Keratinocyte (primary cell): ENCODE data around the gene TCEANC2. TPM values are rescaled to one million over a fixed set of nuclear protein-coding genes. Genes with fewer than 3 reads are reported as not detected.
A peak's percentile ranks its signal among the peaks of the same experiment; 100 is the strongest.

Experiments used
- DNase-seq: peaks from one replicate; pipeline ENCODE4 v3.0.0-alpha.2; 2011; ENCODE audit warnings: low read depth, missing footprints, low spot score
- FAIRE-seq: peaks from 2 replicates; lab custom pipeline; 2011; peaks lifted over from hg19 to GRCh38; lab: Jason Lieb, UNC
- H2AFZ ChIP-seq: 2 replicates; pipeline ENCODE4 v1.6.0; 2012; ENCODE audit warnings: low read length, control low read depth, inconsistent platforms; ENCODE audit not compliant: control insufficient read depth
- H3K27ac ChIP-seq: 2 replicates; pipeline ENCODE4 v1.5.1; 2011; ENCODE audit warnings: low read length; ENCODE audit not compliant: control insufficient read depth, insufficient read depth
- H3K27me3 ChIP-seq: 3 replicates; pipeline ENCODE4 v1.6.0; 2011; ENCODE audit warnings: low read length; ENCODE audit not compliant: control insufficient read depth, insufficient read depth; ENCODE audit errors: extremely low read depth
- H3K36me3 ChIP-seq, 2 experiments: 2 replicates in 1 of 2; 3 replicates in 1 of 2; pipeline ENCODE4 v1.5.1; 2011; ENCODE audit warnings: low read length in 2 of 2, mild to moderate bottlenecking in 1 of 2; ENCODE audit not compliant: control insufficient read depth in 2 of 2, insufficient read depth in 2 of 2; ENCODE audit errors: extremely low read depth in 1 of 2
- H3K4me1 ChIP-seq: 3 replicates; pipeline ENCODE4 v1.5.1; 2011; ENCODE audit warnings: low read length; ENCODE audit not compliant: control insufficient read depth, insufficient read depth; ENCODE audit errors: extremely low read depth
- H3K4me2 ChIP-seq: 3 replicates; pipeline ENCODE4 v1.6.0; 2011; ENCODE audit warnings: low read depth, low read length; ENCODE audit not compliant: control insufficient read depth, insufficient read depth; ENCODE audit errors: extremely low read depth
- H3K4me3 ChIP-seq, 3 experiments: fragments of 200-600 bp in 1 of 3; sonication (generic) in 1 of 3; 2 replicates in 2 of 3; 3 replicates in 1 of 3; pipeline ENCODE4 v1.5.1; 2011 to 2016; ENCODE audit warnings: low read length in 3 of 3, mild to moderate bottlenecking in 3 of 3, control low read depth in 2 of 3, inconsistent platforms in 1 of 3, low read depth in 1 of 3, mixed read lengths in 1 of 3, mixed run types in 1 of 3, moderate library complexity in 1 of 3; ENCODE audit not compliant: control insufficient read depth in 2 of 3, insufficient read depth in 2 of 3; ENCODE audit errors: extremely low read depth in 1 of 3
- H3K79me2 ChIP-seq: 2 replicates; pipeline ENCODE4 v1.6.0; 2012; ENCODE audit warnings: low read length; ENCODE audit not compliant: control insufficient read depth, insufficient read depth
- H3K9ac ChIP-seq: 3 replicates; pipeline ENCODE4 v1.6.0; 2011; ENCODE audit warnings: low read length; ENCODE audit not compliant: control insufficient read depth, insufficient read depth; ENCODE audit errors: extremely low read depth
- H3K9me1 ChIP-seq: 3 replicates; pipeline ENCODE4 v1.6.0; 2011; ENCODE audit warnings: low read length; ENCODE audit not compliant: control insufficient read depth, insufficient read depth; ENCODE audit errors: extremely low read depth
- H3K9me3 ChIP-seq: 2 replicates; pipeline ENCODE4 v1.5.1; 2012; ENCODE audit warnings: low read depth, low read length; ENCODE audit not compliant: control insufficient read depth
- H4K20me1 ChIP-seq: 3 replicates; pipeline ENCODE4 v1.6.0; 2011; ENCODE audit warnings: low read length; ENCODE audit not compliant: control insufficient read depth, insufficient read depth; ENCODE audit errors: extremely low read depth
- EZH2 ChIP-seq: IDR thresholded peaks from one replicate; pipeline ENCODE4 v1.6.1; 2012; ENCODE audit warnings: inconsistent platforms, mild to moderate bottlenecking, low read length, moderate library complexity
- dilution Hi-C: fragments of 300-500 bp; cut with MboI; formaldehyde crosslinking; loops from one replicate; pipeline ENCODE4 v1.7.0; 2020; ENCODE audit warnings: low sequenced_read_pairs; ENCODE audit not compliant: extremely low pct_ligation_motif_present
- polyA plus RNA-seq, 5 experiments: library from polyadenylated mRNA; depleted of rRNA in 3 of 5; stranded (reverse) in 3 of 5; stranded (forward) in 1 of 5; unstranded in 1 of 5; fragments of >200 nt; gene quantifications; 1 replicate in 1 of 5; 2 replicates in 3 of 5; 3 replicates in 1 of 5; pipeline versions ENCODE4 v1.2.1 to v1.2.3, GENCODE V29; 2011 to 2012; ENCODE audit warnings: missing spikeins in 2 of 5, low read depth in 1 of 5, low replicate concordance in 1 of 5
- TF ChIP-seq, protein P1 (sequence below), 3 experiments: IDR thresholded peaks in 1 of 3; conservative IDR thresholded peaks in 1 of 3; optimal IDR thresholded peaks in 1 of 3; 2 replicates in 2 of 3; 3 replicates in 1 of 3; pipeline versions ENCODE3 to v1.5.1; 2011; ENCODE audit warnings: low read length in 3 of 3, mild to moderate bottlenecking in 3 of 3, moderate library complexity in 2 of 3, control low read depth in 1 of 3, inconsistent platforms in 1 of 3; ENCODE audit not compliant: insufficient read depth in 2 of 3; ENCODE audit errors: extremely low read depth in 1 of 3

Gene TCEANC2
- polyA plus RNA-seq, 1 donor (not counting 4 experiments of a cell fraction or from before 2014, with no cell fraction given), result 4.3 TPM

- H3K36me3 ChIP-seq, result no peaks in the 10 kb centered on the region
- no peak for FAIRE-seq
- H3K4me2 ChIP-seq, result no peak overlapping the region
- H3K4me1 ChIP-seq, result peaks cover 12% of the 10 kb centered on the region
- H4K20me1 ChIP-seq, result no peaks in the 10 kb centered on the region
- DNase-seq, result no peak
- no peaks in the 10 kb centered on the region for H3K9me1 ChIP-seq
- H3K4me3 ChIP-seq, result no peak overlapping the region
- H3K9me3 ChIP-seq, result no peaks in the 10 kb centered on the region
- dilution Hi-C loops, result no loop called here
- H2AFZ ChIP-seq, result no peak overlapping the region
- no peak for TF ChIP-seq EZH2
- TF ChIP-seq, protein P1, sequence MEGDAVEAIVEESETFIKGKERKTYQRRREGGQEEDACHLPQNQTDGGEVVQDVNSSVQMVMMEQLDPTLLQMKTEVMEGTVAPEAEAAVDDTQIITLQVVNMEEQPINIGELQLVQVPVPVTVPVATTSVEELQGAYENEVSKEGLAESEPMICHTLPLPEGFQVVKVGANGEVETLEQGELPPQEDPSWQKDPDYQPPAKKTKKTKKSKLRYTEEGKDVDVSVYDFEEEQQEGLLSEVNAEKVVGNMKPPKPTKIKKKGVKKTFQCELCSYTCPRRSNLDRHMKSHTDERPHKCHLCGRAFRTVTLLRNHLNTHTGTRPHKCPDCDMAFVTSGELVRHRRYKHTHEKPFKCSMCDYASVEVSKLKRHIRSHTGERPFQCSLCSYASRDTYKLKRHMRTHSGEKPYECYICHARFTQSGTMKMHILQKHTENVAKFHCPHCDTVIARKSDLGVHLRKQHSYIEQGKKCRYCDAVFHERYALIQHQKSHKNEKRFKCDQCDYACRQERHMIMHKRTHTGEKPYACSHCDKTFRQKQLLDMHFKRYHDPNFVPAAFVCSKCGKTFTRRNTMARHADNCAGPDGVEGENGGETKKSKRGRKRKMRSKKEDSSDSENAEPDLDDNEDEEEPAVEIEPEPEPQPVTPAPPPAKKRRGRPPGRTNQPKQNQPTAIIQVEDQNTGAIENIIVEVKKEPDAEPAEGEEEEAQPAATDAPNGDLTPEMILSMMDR (optimal IDR thresholded peaks at IDR 0.05 in 1 of 3, IDR thresholded peaks at IDR 0.05 in 1 of 3, conservative IDR thresholded peaks at IDR 0.05 in 1 of 3; ENCODE audit: extremely low read depth in 1 of 3, insufficient read depth in 2 of 3, low read length in 3 of 3), result no peak
- H3K27ac ChIP-seq, result no peak overlapping the region
- H3K27me3 ChIP-seq, result peaks cover 17% of the 10 kb centered on the region
- no peaks in the 10 kb centered on the region for H3K79me2 ChIP-seq
- no peak overlapping the region for H3K9ac ChIP-seq
Observed at GRCh38 chr1:54014009-54014629, 39.3 kb upstream of the TCEANC2 start.

- peak; percentile 69 for FAIRE-seq
- H2AFZ ChIP-seq, result no peak overlapping the region
Observed at GRCh38 chr1:54016343-54017282, 36.8 kb upstream of the TCEANC2 start.

More at GRCh38 chr1:54016343-54017282, 36.8 kb upstream of the TCEANC2 start:
- Histone ChIP-seq H3K27me3 (peaks cover 11% of the 10 kb centered on the region), H3K4me2 (peak overlapping the region; percentile 9), H3K79me2 (no peaks in the 10 kb centered on the region), H3K9ac (no peak overlapping the region), H3K4me1 (peaks cover 12% of the 10 kb centered on the region), H3K27ac (peak overlapping the region; percentile 2), H3K4me3 (no peak overlapping the region), H4K20me1 (no peaks in the 10 kb centered on the region), H3K36me3 (no peaks in the 10 kb centered on the region), H3K9me1 (no peaks in the 10 kb centered on the region), H3K9me3 (no peaks in the 10 kb centered on the region)
- dilution Hi-C loops, result no loop called here
- peak; percentile 65 for DNase-seq
- no peak for TF ChIP-seq EZH2
- TF ChIP-seq, protein P1 (optimal IDR thresholded peaks at IDR 0.05 in 1 of 3, IDR thresholded peaks at IDR 0.05 in 1 of 3, conservative IDR thresholded peaks at IDR 0.05 in 1 of 3; ENCODE audit: extremely low read depth in 1 of 3, insufficient read depth in 2 of 3, low read length in 3 of 3), result no peak
